ENCODE data around the gene SNX13. TPM values are rescaled to one million over a fixed set of nuclear protein-coding genes. Genes with fewer than 3 reads are reported as not detected.

SNX13 gene
- total RNA-seq, 1 experiment from 2014 or later = 29.0 TPM

DNA sequence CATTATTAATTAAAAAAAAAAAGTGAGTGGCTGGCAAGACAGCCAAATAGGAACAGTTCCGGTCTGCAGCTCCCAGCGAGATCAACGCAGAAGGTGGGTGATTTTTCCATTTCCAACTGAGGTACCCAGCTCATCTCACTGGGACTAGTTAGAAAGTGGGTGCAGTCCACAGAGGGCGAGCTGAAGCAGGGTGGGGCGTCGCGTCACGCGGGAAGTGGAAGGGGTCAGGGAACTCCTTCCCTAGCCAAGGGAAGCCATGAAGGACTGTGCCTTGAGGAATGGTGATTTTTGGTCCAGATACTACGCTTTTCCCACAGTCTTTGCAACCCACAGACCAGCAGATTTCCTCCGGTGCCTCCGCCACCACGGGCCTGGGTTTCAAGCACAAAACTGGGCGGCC is 133.7 kb downstream of the SNX13 start:
- TF ChIP-seq, protein P1, sequence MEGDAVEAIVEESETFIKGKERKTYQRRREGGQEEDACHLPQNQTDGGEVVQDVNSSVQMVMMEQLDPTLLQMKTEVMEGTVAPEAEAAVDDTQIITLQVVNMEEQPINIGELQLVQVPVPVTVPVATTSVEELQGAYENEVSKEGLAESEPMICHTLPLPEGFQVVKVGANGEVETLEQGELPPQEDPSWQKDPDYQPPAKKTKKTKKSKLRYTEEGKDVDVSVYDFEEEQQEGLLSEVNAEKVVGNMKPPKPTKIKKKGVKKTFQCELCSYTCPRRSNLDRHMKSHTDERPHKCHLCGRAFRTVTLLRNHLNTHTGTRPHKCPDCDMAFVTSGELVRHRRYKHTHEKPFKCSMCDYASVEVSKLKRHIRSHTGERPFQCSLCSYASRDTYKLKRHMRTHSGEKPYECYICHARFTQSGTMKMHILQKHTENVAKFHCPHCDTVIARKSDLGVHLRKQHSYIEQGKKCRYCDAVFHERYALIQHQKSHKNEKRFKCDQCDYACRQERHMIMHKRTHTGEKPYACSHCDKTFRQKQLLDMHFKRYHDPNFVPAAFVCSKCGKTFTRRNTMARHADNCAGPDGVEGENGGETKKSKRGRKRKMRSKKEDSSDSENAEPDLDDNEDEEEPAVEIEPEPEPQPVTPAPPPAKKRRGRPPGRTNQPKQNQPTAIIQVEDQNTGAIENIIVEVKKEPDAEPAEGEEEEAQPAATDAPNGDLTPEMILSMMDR (conservative IDR thresholded peaks at IDR 0.05) = no peak
- no peak for DNase-seq
- Histone ChIP-seq H2BK120ac (ENCODE audit: low read depth, low read length, poor library complexity, severe bottlenecking) (no peak overlapping the region), H3K56ac (ENCODE audit: insufficient read length, low read depth, low read length) (no peak overlapping the region), H2BK20ac (ENCODE audit: low read depth, low read length, poor library complexity, severe bottlenecking) (no peak overlapping the region), H2AK5ac (ENCODE audit: insufficient read length, low read length) (no peak overlapping the region), H3K79me1 (ENCODE audit: insufficient read depth, low read depth, low read length, poor library complexity, severe bottlenecking) (no peaks in the 10 kb centered on the region), H3K79me2 (ENCODE audit: insufficient read depth, low read length) (no peaks in the 10 kb centered on the region), H3K23me2 (ENCODE audit: insufficient read length, low read depth, low read length, poor library complexity, severe bottlenecking) (no peaks in the 10 kb centered on the region), H3K18ac (ENCODE audit: insufficient read length, low read depth, low read length) (no peak overlapping the region), H2AFZ (ENCODE audit: low read length) (no peak overlapping the region), H4K5ac (ENCODE audit: insufficient read length, low read depth, low read length) (no peak overlapping the region), H2BK5ac (ENCODE audit: insufficient read length, low read length) (no peak overlapping the region), H2BK12ac (ENCODE audit: insufficient read length, low read depth, low read length) (no peak overlapping the region), H3K4me2 (ENCODE audit: insufficient read depth, insufficient read length, low read length) (no peak overlapping the region), H3K9me3 (ENCODE audit: control insufficient read depth, low read depth, low read length) (no peaks in the 10 kb centered on the region), H3K4ac (ENCODE audit: low read depth, low read length) (no peak overlapping the region), H2BK15ac (ENCODE audit: low read depth, low read length) (no peak overlapping the region), H4K8ac (replicated peaks; ENCODE audit: insufficient read length, low read depth, low read length) (no peak overlapping the region), H3K9ac (ENCODE audit: extremely low read depth, insufficient read length, low read length) (no peak overlapping the region), H3K27ac (ENCODE audit: insufficient read length, low read depth, low read length) (no peak overlapping the region), H4K20me1 (ENCODE audit: control insufficient read depth, insufficient read depth, insufficient read length) (no peaks in the 10 kb centered on the region), H3K14ac (ENCODE audit: insufficient read depth, low read length) (peak overlapping the region; percentile 5; the same call in 1 of the 2 replicates), H3K27me3 (ENCODE audit: insufficient read depth, low read length) (no peaks in the 10 kb centered on the region), H3T11ph (ENCODE audit: low read length) (no peak overlapping the region), H3K4me1 (ENCODE audit: insufficient read depth, low read length) (no peaks in the 10 kb centered on the region; the same call in 1 of the 2 replicates), H4K91ac (ENCODE audit: insufficient read length, low read depth, low read length) (no peak overlapping the region), H3K23ac (ENCODE audit: insufficient read length, low read depth, low read length) (no peak overlapping the region)
- Mint-ChIP-seq H3K27me3 (ENCODE audit: low read depth) (no peaks in the 10 kb centered on the region), H3K27ac (peak overlapping the region; percentile 71 to 92 (median 87); a peak in 6 of 7 replicates), H3K9me3 (peaks cover 6 to 8% of the 10 kb centered on the region in 2 experiments), H3K36me3 (ENCODE audit: insufficient read depth in 1 of 3, low read depth in 3 of 3) (peaks cover 12 to 26% (median 17%) of the 10 kb centered on the region in 3 experiments), H3K4me3 (no peak overlapping the region), H3K4me1 (peaks cover 28 to 30% of the 10 kb centered on the region in 2 experiments)
- no CpG with 5 or more reads among the region's 14 CpGs for WGBS (ENCODE audit: extremely low coverage, insufficient read length, low lambda C conversion rate)
